Panc1 (cell line): ENCODE measurements around the gene KMT2B.

Experiments
- CTCF ChIP-seq: fragments of 450-650 bp; IDR thresholded peaks from 2 replicates; pipeline ENCODE4 v1.5.1; 2017; ENCODE audit warnings: mild to moderate bottlenecking
- REST ChIP-seq, 2 experiments: IDR thresholded peaks; 2 replicates each; pipeline ENCODE4 v1.6.1; 2011 to 2012; ENCODE audit warnings: low read depth in 2 of 2, control low read depth in 1 of 2, low read length in 1 of 2, mild to moderate bottlenecking in 1 of 2, moderate library complexity in 1 of 2; ENCODE audit not compliant: insufficient read depth in 1 of 2
- TCF7L2 ChIP-seq: IDR thresholded peaks from 2 replicates; pipeline ENCODE4 v1.6.1; 2011; ENCODE audit warnings: mild to moderate bottlenecking, low read depth, low read length, inconsistent platforms

- no peak for TF ChIP-seq REST (IDR thresholded peaks at IDR 0.05; ENCODE audit: insufficient read depth in 1 of 2, low read depth in 2 of 2, low read length in 1 of 2)
- TF ChIP-seq CTCF, result no peak
- no peak for TF ChIP-seq TCF7L2
Observed at GRCh38 chr19:35723671-35724070, 5.9 kb downstream of the KMT2B start.
